Fibroblast of lung (primary cell): ENCODE data around the gene C12orf60.

Source experiments
- EZH2 ChIP-seq: IDR thresholded peaks from 2 replicates; pipeline ENCODE4 v1.5.1; 2012; ENCODE audit warnings: low read length, control low read depth, mild to moderate bottlenecking; ENCODE audit errors: missing control alignments
- TF ChIP-seq, protein P1 (sequence below), 2 donors: IDR thresholded peaks in 1 of 2; conservative IDR thresholded peaks in 1 of 2; 1 replicate in 1 of 2; 2 replicates in 1 of 2; pipeline ENCODE4 v1.5.1; 2011 to 2012; ENCODE audit warnings: low read length in 2 of 2, control low read depth in 1 of 2, inconsistent platforms in 1 of 2, low read depth in 1 of 2, mild to moderate bottlenecking in 1 of 2

- TF ChIP-seq, protein P1, sequence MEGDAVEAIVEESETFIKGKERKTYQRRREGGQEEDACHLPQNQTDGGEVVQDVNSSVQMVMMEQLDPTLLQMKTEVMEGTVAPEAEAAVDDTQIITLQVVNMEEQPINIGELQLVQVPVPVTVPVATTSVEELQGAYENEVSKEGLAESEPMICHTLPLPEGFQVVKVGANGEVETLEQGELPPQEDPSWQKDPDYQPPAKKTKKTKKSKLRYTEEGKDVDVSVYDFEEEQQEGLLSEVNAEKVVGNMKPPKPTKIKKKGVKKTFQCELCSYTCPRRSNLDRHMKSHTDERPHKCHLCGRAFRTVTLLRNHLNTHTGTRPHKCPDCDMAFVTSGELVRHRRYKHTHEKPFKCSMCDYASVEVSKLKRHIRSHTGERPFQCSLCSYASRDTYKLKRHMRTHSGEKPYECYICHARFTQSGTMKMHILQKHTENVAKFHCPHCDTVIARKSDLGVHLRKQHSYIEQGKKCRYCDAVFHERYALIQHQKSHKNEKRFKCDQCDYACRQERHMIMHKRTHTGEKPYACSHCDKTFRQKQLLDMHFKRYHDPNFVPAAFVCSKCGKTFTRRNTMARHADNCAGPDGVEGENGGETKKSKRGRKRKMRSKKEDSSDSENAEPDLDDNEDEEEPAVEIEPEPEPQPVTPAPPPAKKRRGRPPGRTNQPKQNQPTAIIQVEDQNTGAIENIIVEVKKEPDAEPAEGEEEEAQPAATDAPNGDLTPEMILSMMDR (conservative IDR thresholded peaks at IDR 0.05 in 1 of 2, IDR thresholded peaks at IDR 0.05 in 1 of 2; ENCODE audit: low read depth in 1 of 2, low read length in 2 of 2), result no peak
- TF ChIP-seq EZH2, result no peak
These were observed 47.6 kb downstream of the C12orf60 start for GRCh38 chr12:14850929-14851663.
